Muscle of back (tissue), 11 donors: ENCODE data around the gene TBC1D22A. TPM values are rescaled to one million over a fixed set of nuclear protein-coding genes. Genes with fewer than 3 reads are reported as not detected.
"Not testable (repeated sequence)": the region's sequence is repeated elsewhere in the genome, so short reads cannot be mapped to it uniquely, and the experiment has no call there.

Experiments used
- DNase-seq, 3 donors: peaks; one replicate each; pipeline versions ENCODE4 v3.0.0 to v3.0.0-alpha.2; 2013
- polyA plus RNA-seq, 10 donors: library from polyadenylated mRNA; unstranded; fragments of 120-200 nt; gene quantifications; one replicate each; pipeline ENCODE4 v1.2.1, GENCODE V29; 2013; ENCODE audit not compliant: insufficient read length in 10 of 10

The TBC1D22A gene
- polyA plus RNA-seq, 10 donors, result 10.6 to 14.9 (median 13.4) TPM

GRCh38 chr22:46770726-46771125 is 8.3 kb downstream of the TBC1D22A start:
- DNase-seq, result no peak

- DNase-seq, result no peak
Observed at GRCh38 chr22:46773076-46773475, 10.6 kb downstream of the TBC1D22A start.

- DNase-seq, result peak in 1 of 3 donors; percentile 53
Observed at GRCh38 chr22:46774253-46774979, 12.0 kb downstream of the TBC1D22A start.

- no peak for DNase-seq
Observed at GRCh38 chr22:46774980-46775849, 12.8 kb downstream of the TBC1D22A start.

- no peak for DNase-seq
Observed at GRCh38 chr22:46775850-46776826, 13.7 kb downstream of the TBC1D22A start.

- DNase-seq, result no peak
Observed at GRCh38 chr22:46776876-46777608, 14.6 kb downstream of the TBC1D22A start.

- DNase-seq, result no peak
Observed at GRCh38 chr22:46777609-46777970, 15.1 kb downstream of the TBC1D22A start.

GRCh38 chr22:46779023-46779422 is 16.6 kb downstream of the TBC1D22A start:
- DNase-seq, result no peak

GRCh38 chr22:46779651-46780050 is 17.2 kb downstream of the TBC1D22A start:
- no peak for DNase-seq

GRCh38 chr22:46780453-46780852 is 18.0 kb downstream of the TBC1D22A start:
- DNase-seq, result no peak

- no peak for DNase-seq
Observed at GRCh38 chr22:46781291-46781690, 18.8 kb downstream of the TBC1D22A start.

GRCh38 chr22:46782200-46782599 is 19.8 kb downstream of the TBC1D22A start:
- DNase-seq, result not testable (repeated sequence)

- DNase-seq, result no peak
Observed at GRCh38 chr22:46783721-46784120, 21.3 kb downstream of the TBC1D22A start.

- no peak for DNase-seq
Observed at GRCh38 chr22:46788441-46789172, 26.2 kb downstream of the TBC1D22A start.

- DNase-seq, result no peak
Observed at GRCh38 chr22:46789992-46790391, 27.5 kb downstream of the TBC1D22A start.

- DNase-seq, result no peak
Observed at GRCh38 chr22:46791201-46791731, 28.8 kb downstream of the TBC1D22A start.

- no peak for DNase-seq
Observed at GRCh38 chr22:46792061-46792796, 29.8 kb downstream of the TBC1D22A start.

- no peak for DNase-seq
Observed at GRCh38 chr22:46792841-46793261, 30.4 kb downstream of the TBC1D22A start.

GRCh38 chr22:46793497-46793896 is 31.0 kb downstream of the TBC1D22A start:
- no peak for DNase-seq
